GM23248 (cell line): Measurements from ENCODE around the gene ONECUT2.

Experiments
- EZH2 ChIP-seq: fragments of 200-600 bp; sonication (generic); IDR thresholded peaks from 2 replicates; pipeline ENCODE4 v1.6.1; 2018; ENCODE audit warnings: antibody characterized with exemption, mild to moderate bottlenecking; ENCODE audit not compliant: insufficient read depth, poor library complexity, severe bottlenecking
- EZH2phosphoT487 ChIP-seq: fragments of 200-600 bp; sonication (generic); IDR thresholded peaks from 2 replicates; pipeline ENCODE4 v1.6.1; 2018; ENCODE audit warnings: antibody characterized with exemption, moderate library complexity, mild to moderate bottlenecking, low read depth; ENCODE audit not compliant: insufficient read depth

DNA sequence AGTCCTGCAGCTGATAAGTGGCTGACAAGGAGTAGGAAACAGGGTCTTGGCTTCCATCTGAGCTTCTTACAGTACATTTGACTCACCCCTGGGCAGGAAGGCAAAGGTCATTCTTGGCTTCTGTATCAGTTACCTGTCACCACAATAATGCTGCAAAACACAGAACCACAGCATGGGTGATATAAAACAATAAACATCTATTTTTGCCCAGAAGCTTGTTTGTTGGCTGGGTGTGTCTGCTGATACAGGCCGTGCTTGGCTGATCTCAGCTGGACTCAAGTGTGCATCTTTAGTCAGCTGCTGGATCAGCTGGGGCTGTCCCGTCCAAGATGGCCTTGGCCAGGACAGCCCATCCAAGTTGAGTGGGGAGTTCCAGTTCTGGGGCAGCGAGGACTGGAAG, 34.7 kb downstream of the ONECUT2 start:
- TF ChIP-seq EZH2phosphoT487, result no peak
- no peak for TF ChIP-seq EZH2
